Activated CD8-positive, alpha-beta T cell treated with anti-CD3 and anti-CD28 coated beads for 36 hours (primary cell): ENCODE data around the gene SHC2. TPM values are rescaled to one million over a fixed set of nuclear protein-coding genes. Genes with fewer than 3 reads are reported as not detected.

Source experiments
- ATAC-seq: fragments of 200-7000 bp; cut with Tn5 transposase; one replicate; pipeline ENCODE4 v1.10.0; 2021; ENCODE audit warnings: mild to moderate bottlenecking, moderate library complexity
- CTCF ChIA-PET: fragments of 350-600 bp; sonication (Branson Sonifier 250); formaldehyde crosslinking; loops from one replicate; lab custom pipeline; 2021; ENCODE audit warnings: antibody characterized with exemption; lab: Charles Lee
- POLR2A ChIA-PET: fragments of 350-600 bp; sonication (Branson Sonifier 250); formaldehyde crosslinking; loops from one replicate; lab custom pipeline; 2021; ENCODE audit warnings: antibody characterized with exemption; lab: Charles Lee
- DNase-seq: peaks from one replicate; pipeline ENCODE4 v3.0.0-alpha.2; 2020
- H3K27ac Mint-ChIP-seq: one replicate; pipeline ENCODE4 v1.8.0; 2021; ENCODE audit warnings: mild to moderate bottlenecking, mixed read lengths
- H3K27me3 Mint-ChIP-seq: one replicate; pipeline ENCODE4 v1.8.0; 2021; ENCODE audit warnings: mixed read lengths
- H3K36me3 Mint-ChIP-seq: one replicate; pipeline ENCODE4 v1.8.0; 2021; ENCODE audit warnings: low read depth, mixed read lengths
- H3K4me1 Mint-ChIP-seq: one replicate; pipeline ENCODE4 v1.8.0; 2021; ENCODE audit warnings: low read depth, mixed read lengths
- H3K4me3 Mint-ChIP-seq: one replicate; pipeline ENCODE4 v1.8.0; 2021; ENCODE audit warnings: mild to moderate bottlenecking, moderate library complexity, mixed read lengths
- H3K9me3 Mint-ChIP-seq: one replicate; pipeline ENCODE4 v1.8.0; 2021; ENCODE audit warnings: mixed read lengths
- intact Hi-C: fragments of 100-400 bp; cut with micrococcal nuclease; formaldehyde crosslinking; loops from one replicate; pipeline ENCODE4 v1.10.0; 2022
- total RNA-seq, 2 experiments: library from RNA; stranded (reverse); gene quantifications; one replicate each; pipeline ENCODE4 v1.2.3, GENCODE V29; 2021
- TF ChIP-seq, protein P1 (sequence below): fragments of 200-600 bp; IDR thresholded peaks from one replicate; pipeline ENCODE4 v1.8.0; 2022; ENCODE audit warnings: antibody characterized with exemption, mild to moderate bottlenecking

SHC2 gene
- total RNA-seq, 2 experiments from 2014 or later, result 0.25 to 0.45 TPM

DNA sequence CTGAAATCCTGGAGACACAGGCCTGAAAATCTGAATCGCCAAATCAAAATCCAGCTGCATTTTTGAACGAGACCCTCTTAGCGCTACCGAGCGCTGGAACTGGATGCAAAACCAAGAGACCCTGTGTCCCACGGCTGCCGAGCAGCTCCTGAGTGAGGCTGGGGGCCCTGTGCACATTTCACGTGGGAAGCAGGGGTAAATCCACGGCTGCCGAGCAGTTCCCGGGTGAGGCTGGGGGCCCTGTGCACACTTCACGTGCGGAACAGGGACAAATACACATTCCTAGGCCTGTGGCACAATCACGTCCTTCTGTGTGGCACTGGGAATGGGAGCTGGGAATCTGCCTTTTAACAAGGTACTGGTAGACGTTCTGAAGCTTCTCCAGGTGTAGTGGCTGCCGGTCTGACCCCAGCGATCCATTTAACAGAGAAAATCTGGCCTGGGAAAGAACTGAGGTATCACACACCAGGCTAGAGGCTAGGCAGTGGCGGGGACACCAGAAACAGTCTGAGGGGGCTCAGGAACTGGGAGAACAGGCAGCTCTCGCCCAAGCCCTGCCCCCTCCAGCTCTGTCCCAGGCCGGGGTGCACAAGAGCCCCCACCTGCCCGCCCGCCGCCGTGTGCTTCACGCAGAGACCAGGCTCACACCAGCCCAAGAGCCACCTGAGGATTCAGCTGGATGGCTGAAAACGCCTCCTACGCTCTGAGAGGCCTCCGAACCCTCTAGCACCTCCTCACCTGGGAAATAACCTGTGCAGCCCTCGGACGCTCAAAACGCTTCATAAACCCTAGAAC, 40.9 kb downstream of the SHC2 start:
- no peak for ATAC-seq
- Mint-ChIP-seq H3K27ac (no peak overlapping the region), H3K36me3 (no peaks in the 10 kb centered on the region), H3K27me3 (no peaks in the 10 kb centered on the region), H3K4me3 (no peak overlapping the region), H3K9me3 (no peaks in the 10 kb centered on the region), H3K4me1 (no peaks in the 10 kb centered on the region)
- TF ChIP-seq, protein P1, sequence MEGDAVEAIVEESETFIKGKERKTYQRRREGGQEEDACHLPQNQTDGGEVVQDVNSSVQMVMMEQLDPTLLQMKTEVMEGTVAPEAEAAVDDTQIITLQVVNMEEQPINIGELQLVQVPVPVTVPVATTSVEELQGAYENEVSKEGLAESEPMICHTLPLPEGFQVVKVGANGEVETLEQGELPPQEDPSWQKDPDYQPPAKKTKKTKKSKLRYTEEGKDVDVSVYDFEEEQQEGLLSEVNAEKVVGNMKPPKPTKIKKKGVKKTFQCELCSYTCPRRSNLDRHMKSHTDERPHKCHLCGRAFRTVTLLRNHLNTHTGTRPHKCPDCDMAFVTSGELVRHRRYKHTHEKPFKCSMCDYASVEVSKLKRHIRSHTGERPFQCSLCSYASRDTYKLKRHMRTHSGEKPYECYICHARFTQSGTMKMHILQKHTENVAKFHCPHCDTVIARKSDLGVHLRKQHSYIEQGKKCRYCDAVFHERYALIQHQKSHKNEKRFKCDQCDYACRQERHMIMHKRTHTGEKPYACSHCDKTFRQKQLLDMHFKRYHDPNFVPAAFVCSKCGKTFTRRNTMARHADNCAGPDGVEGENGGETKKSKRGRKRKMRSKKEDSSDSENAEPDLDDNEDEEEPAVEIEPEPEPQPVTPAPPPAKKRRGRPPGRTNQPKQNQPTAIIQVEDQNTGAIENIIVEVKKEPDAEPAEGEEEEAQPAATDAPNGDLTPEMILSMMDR, result no peak
- ChIA-PET CTCF (interaction anchor here (1.3 kb wide), 1 partner anchor 91 kb away, joined by 5 read pairs; no protein-coding TSS in a partner anchor), POLR2A (no interaction called here)
- DNase-seq, result no peak
- intact Hi-C loops, result no loop called here

DNA sequence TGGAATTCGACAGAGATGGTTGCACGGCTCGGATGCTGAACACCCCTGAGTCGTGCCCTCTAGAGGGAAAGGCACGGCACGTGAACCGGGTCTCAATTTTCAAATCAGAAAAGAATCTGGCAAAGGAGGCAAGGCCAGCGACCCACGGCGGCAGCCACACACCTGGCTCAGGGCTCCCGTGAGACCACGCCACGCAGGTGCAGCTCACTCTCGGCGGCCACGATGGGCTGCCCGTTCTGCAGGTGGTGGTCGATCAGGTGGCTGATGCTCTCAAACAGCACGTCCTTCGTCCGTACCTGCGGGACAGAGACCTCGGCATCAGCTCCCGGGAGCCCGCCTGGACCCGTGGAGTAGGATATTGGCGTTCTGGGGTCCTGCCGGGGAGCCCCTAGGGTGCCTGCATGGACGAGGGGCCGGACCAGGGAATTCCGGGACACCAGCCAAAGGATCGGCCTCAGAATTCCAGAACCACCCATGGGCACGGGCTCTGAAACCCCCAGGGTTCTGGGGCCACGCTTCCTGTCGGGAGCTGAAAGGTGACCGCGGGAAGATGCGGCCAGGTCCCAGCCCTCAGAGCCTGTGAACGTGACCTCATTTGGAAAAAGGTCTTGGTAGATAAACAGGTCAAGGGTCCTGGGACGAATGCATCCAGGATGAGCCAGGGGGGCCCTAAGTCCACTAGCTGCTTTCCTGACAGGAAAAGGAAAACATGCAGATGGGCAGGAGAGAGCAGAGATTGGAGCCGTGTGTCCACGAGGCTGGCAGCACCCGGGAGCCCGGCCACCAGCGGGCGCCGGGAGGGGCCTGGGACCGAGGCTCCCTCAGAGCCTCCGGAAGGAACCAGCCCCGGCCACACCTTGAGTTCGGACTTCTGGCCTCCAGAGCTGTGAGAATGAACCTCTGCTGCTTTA, 41.8 kb downstream of the SHC2 start:
- intact Hi-C loops, result no loop called here
- ATAC-seq, result no peak
- Mint-ChIP-seq H3K27ac (no peak overlapping the region), H3K9me3 (no peaks in the 10 kb centered on the region), H3K4me3 (no peak overlapping the region), H3K4me1 (no peaks in the 10 kb centered on the region), H3K27me3 (no peaks in the 10 kb centered on the region), H3K36me3 (no peaks in the 10 kb centered on the region)
- CTCF ChIA-PET, result interaction anchor here (1.3 kb wide), 1 partner anchor 92 kb away, joined by 5 read pairs; no protein-coding TSS in a partner anchor
- POLR2A ChIA-PET, result no interaction called here
- DNase-seq, result no peak
- TF ChIP-seq, protein P1, result no peak

DNA sequence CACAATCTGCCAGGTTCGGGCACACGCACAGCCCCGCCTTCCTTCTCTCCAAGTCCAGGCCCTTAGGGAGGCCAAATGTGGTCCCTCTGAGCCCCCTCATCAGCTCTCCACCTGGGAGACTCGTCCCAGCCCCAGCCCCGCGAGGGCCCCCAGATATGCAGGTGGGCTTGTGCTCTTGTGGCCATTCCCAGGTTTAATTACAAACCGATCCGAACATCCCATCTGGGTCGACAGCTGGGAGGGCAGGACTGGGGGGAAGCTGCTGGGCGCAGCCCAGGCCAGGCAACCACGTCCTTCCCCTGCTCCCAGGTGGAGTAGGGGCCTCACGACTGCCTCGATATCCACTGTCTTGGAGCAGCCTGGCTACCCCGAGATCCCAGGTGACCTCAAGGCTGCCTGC, 44.4 kb downstream of the SHC2 start:
- no peaks in the 10 kb centered on the region for H3K9me3 Mint-ChIP-seq
- intact Hi-C loops, result no loop called here
- H3K27ac Mint-ChIP-seq, result no peak overlapping the region
- ChIA-PET CTCF (no interaction called here), POLR2A (no interaction called here)
- no peaks in the 10 kb centered on the region for H3K36me3 Mint-ChIP-seq
- DNase-seq (no peak), ATAC-seq (no peak)
- H3K27me3 Mint-ChIP-seq, result no peaks in the 10 kb centered on the region
- TF ChIP-seq, protein P1, result no peak
- H3K4me3 Mint-ChIP-seq, result no peak overlapping the region
- H3K4me1 Mint-ChIP-seq, result no peaks in the 10 kb centered on the region

DNA sequence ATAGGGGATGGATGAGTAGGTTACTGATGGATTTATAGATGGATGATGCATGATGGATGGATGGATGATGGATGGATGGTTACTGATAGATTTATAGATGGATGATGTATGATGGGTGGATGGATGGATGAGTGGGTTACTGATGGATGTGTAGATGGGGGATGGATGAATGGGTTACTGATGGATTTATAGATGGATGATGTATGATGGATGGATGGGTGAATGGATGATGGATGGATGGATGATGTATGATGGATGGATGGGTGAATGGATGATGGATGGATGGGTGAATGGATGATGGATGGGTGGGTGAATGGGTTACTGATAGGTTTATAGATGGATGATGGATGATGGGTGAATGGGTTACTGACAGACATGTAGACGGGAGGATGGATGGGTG, 45.5 kb downstream of the SHC2 start:
- peaks cover 1% of the 10 kb centered on the region for H3K27me3 Mint-ChIP-seq
- intact Hi-C loops, result no loop called here
- TF ChIP-seq, protein P1, result no peak
- H3K9me3 Mint-ChIP-seq, result no peaks in the 10 kb centered on the region
- ATAC-seq (no peak), DNase-seq (no peak)
- CTCF ChIA-PET, result no interaction called here
- no peaks in the 10 kb centered on the region for H3K4me1 Mint-ChIP-seq
- no peak overlapping the region for H3K4me3 Mint-ChIP-seq
- POLR2A ChIA-PET, result no interaction called here
- no peak overlapping the region for H3K27ac Mint-ChIP-seq
- H3K36me3 Mint-ChIP-seq, result no peaks in the 10 kb centered on the region
